ENCODE results near the gene REL. TPM values are rescaled to one million over a fixed set of nuclear protein-coding genes. Genes with fewer than 3 reads are reported as not detected.
"Not testable (repeated sequence)": the region's sequence is repeated elsewhere in the genome, so short reads cannot be mapped to it uniquely, and the experiment has no call there.

The REL gene
- 31.0 and 31.2 TPM in 2 replicates for total RNA-seq

GRCh38 chr2:60881047-60881932 lies at the start of gene REL:
Gene REL (plus strand): TSS chr2:60881574. CDS start chr2:60881841, 267 bp downstream.
- intact Hi-C loops (cut with micrococcal nuclease), result loop anchor here (1.0 to 10.0 kb wide), 15 partner anchors 13 to 1316 kb away; partner anchors contain the start of genes B3GNT2, CCT4, FAM161A and PAPOLG

DNA sequence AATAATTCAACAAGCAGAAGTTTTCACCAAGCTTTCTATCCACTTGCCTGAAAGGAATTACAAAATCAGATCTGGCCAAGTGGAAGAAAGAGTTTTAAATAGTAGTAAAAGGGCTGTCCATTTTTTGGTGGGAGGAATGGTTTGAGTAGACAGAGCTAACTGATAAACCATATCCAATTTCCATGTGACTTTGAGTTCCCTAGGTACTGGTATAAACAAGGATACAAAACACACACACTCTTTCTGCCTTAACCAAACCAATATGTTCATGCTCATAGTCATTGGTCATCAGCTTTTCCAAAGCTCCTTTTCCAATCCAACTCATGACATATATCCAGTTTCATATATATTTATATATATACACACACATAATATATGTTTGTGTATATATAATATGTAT lies 49.5 kb upstream of the REL start:
- intact Hi-C loops (cut with micrococcal nuclease), result no loop called here

GRCh38 chr2:60832621-60833020 lies 48.8 kb upstream of the REL start:
- intact Hi-C loops (cut with micrococcal nuclease), result no loop called here

DNA sequence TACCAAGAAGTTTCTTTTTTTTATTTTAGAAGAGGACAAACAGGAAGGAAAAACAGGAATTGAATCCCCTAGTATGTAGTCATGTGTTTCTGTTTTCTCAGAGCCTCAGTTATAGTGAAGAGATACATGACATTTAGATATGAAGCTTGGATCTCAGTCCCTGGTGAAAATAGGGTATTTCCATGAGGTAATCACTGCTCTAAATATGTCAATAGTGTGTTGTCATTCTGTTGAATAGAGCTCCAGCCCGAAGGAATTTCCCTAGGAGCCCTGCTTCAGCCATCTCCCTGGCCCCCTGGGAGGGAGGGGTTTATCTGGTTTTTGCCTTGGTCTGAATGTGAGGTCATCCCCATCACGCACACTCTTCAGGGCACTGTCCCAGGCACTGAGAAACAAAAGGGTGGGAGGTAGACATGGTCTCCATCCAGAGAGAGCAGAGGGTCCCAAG lies 47.1 kb upstream of the REL start:
- intact Hi-C loops (cut with micrococcal nuclease), result no loop called here

DNA sequence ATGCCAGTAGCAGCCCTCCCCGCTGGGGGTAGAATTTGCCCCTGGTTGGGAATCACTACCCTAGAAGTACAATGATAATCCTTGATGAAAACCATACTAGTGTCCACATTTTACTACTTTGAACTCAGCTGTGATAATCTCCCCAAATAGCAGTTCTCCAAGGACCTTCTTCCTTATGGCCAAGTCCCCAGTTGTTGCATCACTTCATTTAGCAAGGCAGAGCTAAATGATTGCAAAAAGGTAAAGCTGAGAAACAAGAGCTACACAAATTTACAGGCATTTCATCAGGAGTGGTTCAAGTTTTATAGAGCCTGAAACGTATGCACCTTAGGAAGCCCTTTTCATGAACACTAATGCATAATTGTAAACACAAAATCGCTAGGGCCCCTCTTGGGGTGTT lies 44.9 kb upstream of the REL start:
- intact Hi-C loops (cut with micrococcal nuclease), result no loop called here

- intact Hi-C loops (cut with micrococcal nuclease), result no loop called here
Measured at GRCh38 chr2:60837123-60837522, 44.3 kb upstream of the REL start.

GRCh38 chr2:60838481-60838880 lies 42.9 kb upstream of the REL start:
- intact Hi-C loops (cut with micrococcal nuclease), result no loop called here

DNA sequence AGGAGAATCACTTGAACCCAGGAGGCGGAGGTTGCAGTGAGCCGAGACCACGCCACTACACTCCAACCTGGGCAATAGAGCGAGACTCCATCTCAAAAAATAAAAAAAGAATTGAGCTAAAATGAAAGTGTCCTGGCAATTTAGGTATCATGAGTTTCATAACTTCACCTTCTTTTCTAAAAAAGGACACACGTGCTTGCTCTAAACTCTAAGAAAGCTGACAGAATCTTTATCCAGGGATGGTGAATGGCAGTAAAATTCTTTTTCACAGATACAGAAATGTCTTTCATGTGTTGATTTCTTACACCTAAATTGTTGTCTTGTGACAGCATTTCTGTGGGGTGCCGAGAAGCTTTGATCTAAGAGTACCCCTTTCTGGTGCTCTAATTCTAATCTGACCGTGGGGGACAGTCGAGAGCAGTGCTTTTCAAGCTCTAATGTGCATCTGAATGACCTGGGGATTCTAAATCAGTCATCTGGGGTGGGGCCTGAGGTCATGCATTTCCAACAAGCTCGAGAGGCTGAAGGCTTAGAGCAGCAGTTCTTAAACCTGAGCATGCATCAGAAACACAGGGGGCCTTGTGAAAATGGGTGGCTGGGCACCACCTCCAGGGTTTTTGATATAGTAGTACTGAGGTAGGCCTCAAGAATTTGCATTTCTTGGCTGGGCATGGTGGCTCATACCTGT lies 42.1 kb upstream of the REL start:
- intact Hi-C loops (cut with micrococcal nuclease), result no loop called here

DNA sequence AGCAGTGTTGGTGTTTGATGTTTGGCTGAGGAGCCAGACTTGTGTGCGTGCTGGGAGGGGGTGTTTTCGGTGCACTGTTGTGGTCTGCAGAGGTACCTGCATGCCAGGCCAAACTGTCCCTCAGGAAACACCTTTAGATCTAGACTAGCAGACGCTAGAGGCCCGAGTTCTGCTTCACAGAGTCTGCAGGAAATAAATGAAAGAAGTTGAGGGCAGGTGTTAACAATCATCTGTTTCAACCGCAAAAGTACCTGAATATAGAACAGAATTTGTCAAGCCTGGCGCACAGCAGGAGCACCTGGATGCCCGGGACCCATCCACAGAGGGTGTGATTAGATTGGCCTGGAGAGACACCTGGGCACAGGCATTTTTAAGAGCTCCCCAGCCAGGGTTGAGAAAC lies 40.5 kb upstream of the REL start:
- intact Hi-C loops (cut with micrococcal nuclease), result no loop called here

GRCh38 chr2:60843006-60843405 lies 38.4 kb upstream of the REL start:
- intact Hi-C loops (cut with micrococcal nuclease), result no loop called here

DNA sequence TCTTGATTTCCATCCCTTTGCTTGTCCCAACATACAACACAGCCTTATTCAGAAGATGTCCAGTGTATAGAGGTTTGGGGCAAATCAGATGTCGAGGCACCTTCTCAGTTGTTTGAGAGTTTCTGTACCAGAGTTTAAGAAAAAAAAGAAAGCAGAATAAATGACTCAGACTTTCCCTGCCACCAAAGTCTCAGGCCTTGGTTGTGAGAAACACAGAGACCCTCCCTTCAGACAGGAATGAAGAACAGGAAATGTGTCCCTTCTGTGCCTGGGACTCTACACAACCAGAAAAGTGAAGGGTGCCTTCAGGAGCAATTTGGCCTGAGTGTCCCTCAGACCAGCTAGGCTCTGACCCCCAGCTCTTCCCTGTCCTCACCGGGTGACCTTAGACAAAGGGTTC lies 37.3 kb upstream of the REL start:
- intact Hi-C loops (cut with micrococcal nuclease), result no loop called here

GRCh38 chr2:60847854-60848253 lies 33.5 kb upstream of the REL start:
- intact Hi-C loops (cut with micrococcal nuclease), result no loop called here

- intact Hi-C loops (cut with micrococcal nuclease), result no loop called here
Measured at GRCh38 chr2:60849187-60849586, 32.2 kb upstream of the REL start.

DNA sequence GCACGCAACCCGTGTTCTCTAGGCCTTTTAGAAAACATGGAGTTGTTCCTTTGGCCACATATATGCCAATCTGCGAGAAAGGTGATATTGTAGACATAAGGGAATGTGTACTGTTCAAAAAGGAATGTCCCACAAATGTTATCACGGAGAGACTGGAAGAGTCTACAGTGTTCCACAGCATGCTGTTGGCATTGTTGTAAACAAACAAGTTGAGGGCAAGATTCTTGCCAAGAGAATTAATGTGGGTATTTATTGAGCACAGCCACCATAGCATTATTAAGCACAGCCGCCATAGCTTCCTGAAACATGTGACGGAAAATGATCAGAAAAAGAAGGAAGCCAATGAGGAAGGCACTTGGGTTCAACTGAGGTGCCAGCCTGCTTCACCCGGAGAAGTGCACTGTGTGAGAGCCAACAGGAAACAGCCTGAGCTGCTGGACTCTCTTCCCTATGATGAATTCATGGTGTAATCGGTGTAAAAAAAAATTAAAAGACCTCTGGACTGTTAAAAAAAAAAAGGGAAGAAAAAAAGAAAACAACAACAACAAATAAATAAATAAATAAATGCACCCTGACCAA lies 29.0 kb upstream of the REL start:
- intact Hi-C loops (cut with micrococcal nuclease), result no loop called here

DNA sequence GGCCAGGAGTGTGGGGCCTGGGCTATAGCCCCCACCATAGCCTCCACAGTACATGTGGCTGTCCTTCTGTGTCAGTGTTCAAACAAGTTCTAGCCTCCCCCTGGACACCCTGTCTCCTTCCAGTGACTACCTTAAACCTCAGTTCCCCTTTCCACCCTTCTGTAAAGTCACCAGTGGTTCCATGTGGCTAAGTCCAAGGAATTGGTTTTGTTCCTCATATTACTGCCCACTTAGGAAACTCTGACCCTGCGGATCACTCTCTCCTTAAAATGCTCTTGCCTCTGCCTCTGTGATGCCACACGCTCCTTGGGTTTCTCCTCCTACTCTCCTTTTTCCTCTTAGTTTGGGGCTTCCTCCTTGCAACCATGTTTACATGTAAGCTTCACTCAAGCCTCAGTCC lies 27.8 kb upstream of the REL start:
- intact Hi-C loops (cut with micrococcal nuclease), result no loop called here

- intact Hi-C loops (cut with micrococcal nuclease), result no loop called here
Measured at GRCh38 chr2:60855989-60856669, 25.2 kb upstream of the REL start.

GRCh38 chr2:60857056-60857455 lies 24.3 kb upstream of the REL start:
- intact Hi-C loops (cut with micrococcal nuclease), result no loop called here

- intact Hi-C loops (cut with micrococcal nuclease), result no loop called here
Measured at GRCh38 chr2:60858897-60859311, 22.5 kb upstream of the REL start.

GRCh38 chr2:60861736-60862135 lies 19.6 kb upstream of the REL start:
- intact Hi-C loops (cut with micrococcal nuclease), result no loop called here

DNA sequence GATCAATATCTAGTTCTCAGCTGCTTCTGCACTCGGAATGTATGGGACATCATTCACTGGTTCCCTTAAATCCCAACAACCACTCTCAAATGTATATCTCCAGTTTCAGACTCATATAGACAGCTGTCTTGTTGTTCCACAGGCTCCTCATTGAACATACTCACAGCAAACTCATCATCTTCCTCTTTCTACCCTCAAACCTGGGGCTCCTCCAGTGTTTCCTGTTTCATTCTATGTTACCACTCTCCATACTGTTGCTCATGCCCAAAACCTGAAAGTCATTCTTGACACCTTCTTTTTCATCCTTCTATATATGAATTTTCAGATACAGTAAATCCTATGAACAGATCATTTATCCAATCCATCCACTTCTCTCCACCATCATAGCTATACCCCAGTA lies 18.7 kb upstream of the REL start:
- intact Hi-C loops (cut with micrococcal nuclease), result no loop called here

- intact Hi-C loops (cut with micrococcal nuclease), result not testable (repeated sequence)
Measured at GRCh38 chr2:60865361-60865760, 16.0 kb upstream of the REL start.

- intact Hi-C loops (cut with micrococcal nuclease), result no loop called here
Measured at GRCh38 chr2:60867007-60867406, 14.4 kb upstream of the REL start.

Data from T-helper 1 cell treated with Interleukin-12 subunit alpha and Interleukin-12 subunit beta and Interleukin-4 antibody, amounts not matched to agents 30 ng/mL and 1 ng/mL, for 36 hours (primary cell).